Measurements from ENCODE around the gene CACNB4. TPM values are rescaled to one million over a fixed set of nuclear protein-coding genes. Genes with fewer than 3 reads are reported as not detected.
A peak's percentile ranks its signal among the peaks of the same experiment; 100 is the strongest.

The CACNB4 gene
- total and polyA plus RNA-seq, 9 of the 15 experiments (the other 6 are each of a cell fraction or from before 2014, with no cell fraction given): 0.01 to 0.20 (median 0.04) TPM; not detected in 1

DNA sequence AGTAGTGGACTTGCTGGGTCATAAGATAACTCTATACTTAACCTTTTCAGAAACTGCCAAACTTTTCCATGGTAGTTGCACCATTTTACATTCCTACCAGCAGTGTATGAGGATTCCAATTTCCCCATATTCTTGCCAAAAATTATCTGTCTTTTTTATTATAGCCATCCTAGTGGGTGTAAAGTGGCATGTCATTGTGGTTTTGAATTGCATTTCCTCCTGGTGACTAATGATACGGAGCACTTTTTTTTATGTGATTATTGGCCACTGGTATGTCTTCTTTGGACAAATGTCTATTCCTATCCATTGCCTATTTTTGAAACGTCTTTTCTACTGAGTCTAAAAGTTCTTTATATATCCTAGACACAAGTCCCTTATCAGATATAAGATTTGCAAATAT is 44.3 kb downstream of the CACNB4 start (continued):
- TF ChIP-seq ZNF384 (IDR thresholded peaks at IDR 0.05; ENCODE audit: low read depth, low read length) (peak; percentile 48; the same call in 1 of the 2 replicates), MEIS2 (IDR thresholded peaks at IDR 0.05; ENCODE audit: partially characterized antibody) (no peak), FOXP1 (CRISPR knock-in tag; IDR thresholded peaks at IDR 0.05) (no peak), TEAD4 (IDR thresholded peaks at IDR 0.05; ENCODE audit: low read length) (peak; percentile 50; the same call in 1 of the 2 replicates), TEAD4 (CRISPR knock-in tag; IDR thresholded peaks at IDR 0.05; ENCODE audit: borderline replicate concordance) (no peak), PURB (CRISPR knock-in tag; IDR thresholded peaks at IDR 0.05; ENCODE audit: low read depth) (no peak), ZNF551 (CRISPR knock-in tag; IDR thresholded peaks at IDR 0.05) (no peak)

DNA sequence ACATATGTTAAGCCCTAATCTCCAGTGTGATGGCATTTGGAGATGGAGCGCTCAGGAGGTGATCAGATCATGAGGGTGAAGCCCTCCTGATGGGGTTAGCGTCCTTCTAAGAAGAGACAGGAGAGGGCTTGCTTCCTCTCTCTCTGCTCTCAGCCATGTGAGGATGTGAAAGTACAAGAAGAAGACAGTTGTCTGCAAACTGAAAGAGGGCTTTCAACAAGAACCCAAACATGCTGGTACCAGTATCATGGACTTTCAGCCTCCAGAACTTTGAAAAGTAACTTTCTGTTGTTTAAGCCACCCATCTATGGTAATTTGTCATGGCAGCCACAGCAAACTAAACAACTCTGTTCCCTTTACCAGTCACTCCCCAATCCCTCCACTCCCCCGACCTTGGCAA is 47.4 kb downstream of the CACNB4 start:
- ATAC-seq (no peak), FAIRE-seq (no peak), DNase-seq (ENCODE audit: extremely low read depth in 1 of 4, low spot score in 3 of 4) (no peak)
- Histone ChIP-seq H4K20me1 (replicated peaks; ENCODE audit: control insufficient read depth, insufficient read depth, low read length) (no peaks in the 10 kb centered on the region), H3K79me2 (ENCODE audit: control insufficient read depth, insufficient read depth, low read length) (no peaks in the 10 kb centered on the region), H3K36me3 (ENCODE audit: control insufficient read depth, insufficient read depth, low read length) (no peaks in the 10 kb centered on the region), H3K27ac (ENCODE audit: extremely low read depth, low read depth, low read length) (no peak overlapping the region), H3K9ac (ENCODE audit: insufficient read depth in 1 of 2, low read depth in 2 of 2, low read length in 2 of 2) (no peak overlapping the region), H3K4me2 (ENCODE audit: insufficient read depth, low read length) (no peak overlapping the region), H2AFZ (ENCODE audit: low read depth, low read length) (no peak overlapping the region), H3K9me3 (replicated peaks; ENCODE audit: control insufficient read depth, insufficient read depth, low read depth, low read length) (no peaks in the 10 kb centered on the region), H3K4me1 (replicated peaks in 1 of 2; ENCODE audit: control insufficient read depth in 2 of 2, insufficient read depth in 2 of 2, low read length in 2 of 2) (no peaks in the 10 kb centered on the region), H3K9me1 (ENCODE audit: control insufficient read depth, insufficient read depth, low read length) (no peaks in the 10 kb centered on the region), H3K27me3 (ENCODE audit: control insufficient read depth in 2 of 2, insufficient read depth in 2 of 2, low read length in 2 of 2) (peaks cover 0 to 22% of the 10 kb centered on the region in 2 experiments; a peak in 3 of 5 replicates), H3K4me3 (no peak overlapping the region)
- CTCF ChIA-PET (ENCODE audit: low intra/inter-chr PET ratio): no interaction called here
- no TSS peak for BruUV-seq (replicated peaks)
- in situ Hi-C loops (cut with MboI): loop anchor here (25.0 kb wide), 1 partner anchor 1461 kb away; no protein-coding TSS in a partner anchor
- WGBS (ENCODE audit: insufficient coverage, low coverage, missing lambda C conversion rate): 0% methylated on average over 3 of the region's 3 CpGs
- POLR2A ChIA-PET: no interaction called here
- intact Hi-C loops (cut with micrococcal nuclease): no loop called here
- no peak for TF ChIP-seq NEUROD1 (IDR thresholded peaks at IDR 0.05; ENCODE audit: borderline replicate concordance, low read depth, low read length, partially characterized antibody)
- no peak for TF ChIP-seq MAFF (IDR thresholded peaks at IDR 0.05; ENCODE audit: low read length)
- TF ChIP-seq GTF2A2 (tag; IDR thresholded peaks at IDR 0.05): no peak
- no peak for TF ChIP-seq PRMT5 (CRISPR knock-in tag; IDR thresholded peaks at IDR 0.05)
- TF ChIP-seq TAF15 (IDR thresholded peaks at IDR 0.05; ENCODE audit: low read depth, low read length): no peak
- TF ChIP-seq RCOR1 (IDR thresholded peaks at IDR 0.05; ENCODE audit: borderline replicate concordance in 1 of 2, low read depth in 2 of 2, low read length in 2 of 2): no peak
- TF ChIP-seq POLR2AphosphoS5 (IDR thresholded peaks at IDR 0.05; ENCODE audit: control insufficient read depth, insufficient read depth, low read depth, low read length): no peak
- TF ChIP-seq POLR2G (IDR thresholded peaks at IDR 0.05; ENCODE audit: low read depth, low read length): no peak
- TF ChIP-seq DMBX1 (CRISPR knock-in tag; IDR thresholded peaks at IDR 0.05; ENCODE audit: borderline replicate concordance): no peak
- TF ChIP-seq RBM34 (IDR thresholded peaks at IDR 0.05; ENCODE audit: borderline replicate concordance, insufficient read depth, low read length): no peak
- TF ChIP-seq, protein P1, sequence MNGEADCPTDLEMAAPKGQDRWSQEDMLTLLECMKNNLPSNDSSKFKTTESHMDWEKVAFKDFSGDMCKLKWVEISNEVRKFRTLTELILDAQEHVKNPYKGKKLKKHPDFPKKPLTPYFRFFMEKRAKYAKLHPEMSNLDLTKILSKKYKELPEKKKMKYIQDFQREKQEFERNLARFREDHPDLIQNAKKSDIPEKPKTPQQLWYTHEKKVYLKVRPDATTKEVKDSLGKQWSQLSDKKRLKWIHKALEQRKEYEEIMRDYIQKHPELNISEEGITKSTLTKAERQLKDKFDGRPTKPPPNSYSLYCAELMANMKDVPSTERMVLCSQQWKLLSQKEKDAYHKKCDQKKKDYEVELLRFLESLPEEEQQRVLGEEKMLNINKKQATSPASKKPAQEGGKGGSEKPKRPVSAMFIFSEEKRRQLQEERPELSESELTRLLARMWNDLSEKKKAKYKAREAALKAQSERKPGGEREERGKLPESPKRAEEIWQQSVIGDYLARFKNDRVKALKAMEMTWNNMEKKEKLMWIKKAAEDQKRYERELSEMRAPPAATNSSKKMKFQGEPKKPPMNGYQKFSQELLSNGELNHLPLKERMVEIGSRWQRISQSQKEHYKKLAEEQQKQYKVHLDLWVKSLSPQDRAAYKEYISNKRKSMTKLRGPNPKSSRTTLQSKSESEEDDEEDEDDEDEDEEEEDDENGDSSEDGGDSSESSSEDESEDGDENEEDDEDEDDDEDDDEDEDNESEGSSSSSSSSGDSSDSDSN (IDR thresholded peaks at IDR 0.05; ENCODE audit: borderline replicate concordance in 1 of 2, low read depth in 2 of 2, low read length in 2 of 2): no peak
- TF ChIP-seq CREB1 (IDR thresholded peaks at IDR 0.05): no peak
- no peak for TF ChIP-seq CREB1 (CRISPR knock-in tag; IDR thresholded peaks at IDR 0.05)
- TF ChIP-seq JUND (IDR thresholded peaks at IDR 0.05; ENCODE audit: borderline replicate concordance, low read depth, low read length): no peak
- TF ChIP-seq JUND (tag; IDR thresholded peaks at IDR 0.05; ENCODE audit: borderline replicate concordance, low read depth, low read length): no peak
- no peak for TF ChIP-seq ZNF354B (CRISPR knock-in tag; IDR thresholded peaks at IDR 0.05)

Data from K562 (cell line).